ENCODE measurements around the gene EVX2.

The EVX2 gene

GRCh38 chr2:176039375-176039774 is 44.4 kb downstream of the EVX2 start:
- no peak for DNase-seq

GRCh38 chr2:176038694-176039093 is 45.1 kb downstream of the EVX2 start:
- DNase-seq, result no peak

GRCh38 chr2:176035013-176035691 is 48.6 kb downstream of the EVX2 start:
- DNase-seq, result no peak

GRCh38 chr2:176027806-176028205 is 56.0 kb downstream of the EVX2 start:
- DNase-seq, result no peak
